H9 (cell line): ENCODE results near the gene ZNF750. TPM values are rescaled to one million over a fixed set of nuclear protein-coding genes. Genes with fewer than 3 reads are reported as not detected.

ENCODE experiments used
- DNase-seq: peaks from one replicate; pipeline ENCODE4 v3.0.0-alpha.2; 2017
- H2AFZ ChIP-seq: one replicate; pipeline ENCODE4 v1.6.1; 2013; ENCODE audit warnings: mild to moderate bottlenecking, low read length, control low read depth, moderate library complexity
- H2AK5ac ChIP-seq: 2 replicates; pipeline ENCODE4 v1.6.1; 2013; ENCODE audit warnings: low read length, control low read depth, mixed read lengths; ENCODE audit not compliant: insufficient read length
- H2BK120ac ChIP-seq: one replicate; pipeline ENCODE4 v1.6.1; 2013; ENCODE audit warnings: low read depth, mild to moderate bottlenecking, low read length, control low read depth, inconsistent platforms; ENCODE audit not compliant: poor library complexity, severe bottlenecking
- H2BK12ac ChIP-seq: 2 replicates; pipeline ENCODE4 v1.6.1; 2013; ENCODE audit warnings: low read length, control low read depth, mixed read lengths, low read depth; ENCODE audit not compliant: insufficient read length
- H2BK15ac ChIP-seq: 2 replicates; pipeline ENCODE4 v1.6.1; 2013; ENCODE audit warnings: low read depth, low read length, control low read depth
- H2BK20ac ChIP-seq: one replicate; pipeline ENCODE4 v1.6.1; 2013; ENCODE audit warnings: low read depth, mild to moderate bottlenecking, low read length, control low read depth, inconsistent platforms; ENCODE audit not compliant: poor library complexity, severe bottlenecking
- H2BK5ac ChIP-seq: 2 replicates; pipeline ENCODE4 v1.6.1; 2013; ENCODE audit warnings: low read length, control low read depth, mixed read lengths; ENCODE audit not compliant: insufficient read length
- H3K14ac ChIP-seq: 2 replicates; pipeline ENCODE4 v1.6.1; 2013; ENCODE audit warnings: low read length, control low read depth; ENCODE audit not compliant: insufficient read depth
- H3K18ac ChIP-seq: 2 replicates; pipeline ENCODE4 v1.6.1; 2013; ENCODE audit warnings: low read depth, mild to moderate bottlenecking, mixed read lengths, low read length, control low read depth; ENCODE audit not compliant: insufficient read length
- H3K23ac ChIP-seq: 2 replicates; pipeline ENCODE4 v1.6.1; 2013; ENCODE audit warnings: low read length, control low read depth, mixed read lengths, low read depth; ENCODE audit not compliant: insufficient read length
- H3K23me2 ChIP-seq: 2 replicates; pipeline ENCODE4 v1.6.1; 2013; ENCODE audit warnings: low read depth, mild to moderate bottlenecking, mixed read lengths, low read length, control low read depth; ENCODE audit not compliant: insufficient read length, poor library complexity, severe bottlenecking
- H3K27ac ChIP-seq: 2 replicates; pipeline ENCODE4 v1.5.1; 2013; ENCODE audit warnings: low read length, control low read depth, mixed read lengths, low read depth; ENCODE audit not compliant: insufficient read length
- H3K27me3 ChIP-seq: 2 replicates; pipeline ENCODE4 v1.6.1; 2013; ENCODE audit warnings: low read length, control low read depth, inconsistent platforms; ENCODE audit not compliant: insufficient read depth
- H3K4ac ChIP-seq: 2 replicates; pipeline ENCODE4 v1.6.1; 2013; ENCODE audit warnings: low read depth, mild to moderate bottlenecking, control low read depth, inconsistent platforms, low read length, moderate library complexity
- H3K4me1 ChIP-seq: 2 replicates; pipeline ENCODE4 v1.6.1; 2013; ENCODE audit warnings: low read length, control low read depth, inconsistent platforms; ENCODE audit not compliant: insufficient read depth
- H3K4me2 ChIP-seq: 2 replicates; pipeline ENCODE4 v1.6.1; 2013; ENCODE audit warnings: low read length, control low read depth, mixed read lengths; ENCODE audit not compliant: insufficient read length, insufficient read depth
- H3K56ac ChIP-seq: 2 replicates; pipeline ENCODE4 v1.6.1; 2013; ENCODE audit warnings: low read depth, mild to moderate bottlenecking, mixed read lengths, low read length, control low read depth; ENCODE audit not compliant: insufficient read length
- H3K79me1 ChIP-seq: 2 replicates; pipeline ENCODE4 v1.6.1; 2013; ENCODE audit warnings: low read depth, mild to moderate bottlenecking, moderate library complexity, low read length, control low read depth, inconsistent platforms; ENCODE audit not compliant: insufficient read depth, poor library complexity, severe bottlenecking
- H3K79me2 ChIP-seq: 2 replicates; pipeline ENCODE4 v1.6.1; 2013; ENCODE audit warnings: low read length, control low read depth, inconsistent platforms; ENCODE audit not compliant: insufficient read depth
- H3K9ac ChIP-seq: 2 replicates; pipeline ENCODE4 v1.6.1; 2013; ENCODE audit warnings: low read length, control low read depth, mixed read lengths; ENCODE audit not compliant: insufficient read length; ENCODE audit errors: extremely low read depth
- H3K9me3 ChIP-seq: one replicate; pipeline ENCODE4 v1.6.1; 2013; ENCODE audit warnings: low read depth, low read length, inconsistent platforms; ENCODE audit not compliant: control insufficient read depth
- H3T11ph ChIP-seq: one replicate; pipeline ENCODE4 v1.6.1; 2013; ENCODE audit warnings: mild to moderate bottlenecking, low read length, control low read depth, inconsistent platforms
- H4K20me1 ChIP-seq: one replicate; pipeline ENCODE4 v1.6.1; 2013; ENCODE audit not compliant: control insufficient read depth, insufficient read length, insufficient read depth
- H4K5ac ChIP-seq: 2 replicates; pipeline ENCODE4 v1.6.1; 2013; ENCODE audit warnings: low read depth, mild to moderate bottlenecking, mixed read lengths, low read length, control low read depth; ENCODE audit not compliant: insufficient read length
- H4K8ac ChIP-seq: replicated peaks from 2 replicates; pipeline ENCODE4 v1.6.1; 2013; ENCODE audit warnings: low read length, control low read depth, mixed read lengths, low read depth; ENCODE audit not compliant: insufficient read length
- H4K91ac ChIP-seq: 2 replicates; pipeline ENCODE4 v1.6.1; 2013; ENCODE audit warnings: low read depth, mild to moderate bottlenecking, moderate library complexity, mixed read lengths, low read length, control low read depth; ENCODE audit not compliant: insufficient read length
- H3K27ac Mint-ChIP-seq, 3 experiments: 2 replicates in 2 of 3; 3 replicates in 1 of 3; pipeline ENCODE4 v1.8.0; 2020 to 2021; ENCODE audit warnings: mixed read lengths in 3 of 3, mild to moderate bottlenecking in 1 of 3, moderate library complexity in 1 of 3
- H3K27me3 Mint-ChIP-seq: 2 replicates; pipeline ENCODE4 v1.8.0; 2021; ENCODE audit warnings: low read depth, mild to moderate bottlenecking, moderate library complexity, mixed read lengths
- H3K36me3 Mint-ChIP-seq, 3 experiments: 2 replicates in 2 of 3; 3 replicates in 1 of 3; pipeline ENCODE4 v1.8.0; 2020 to 2021; ENCODE audit warnings: low read depth in 3 of 3, mixed read lengths in 3 of 3; ENCODE audit not compliant: insufficient read depth in 1 of 3
- H3K4me1 Mint-ChIP-seq, 2 experiments: 2 replicates each; pipeline ENCODE4 v1.8.0; 2020; ENCODE audit warnings: mixed read lengths in 2 of 2
- H3K4me3 Mint-ChIP-seq, 2 experiments: 2 replicates in 1 of 2; 3 replicates in 1 of 2; pipeline ENCODE4 v1.8.0; 2020 to 2021; ENCODE audit warnings: mild to moderate bottlenecking in 2 of 2, mixed read lengths in 2 of 2, moderate library complexity in 1 of 2
- H3K9me3 Mint-ChIP-seq, 2 experiments: 2 replicates in 1 of 2; 3 replicates in 1 of 2; pipeline ENCODE4 v1.8.0; 2020; ENCODE audit warnings: mild to moderate bottlenecking in 2 of 2, mixed read lengths in 2 of 2, moderate library complexity in 1 of 2
- CTCF ChIP-seq: fragments of 200-600 bp; sonication (generic); conservative IDR thresholded peaks from 3 replicates; pipeline ENCODE4 v1.8.0; 2021; ENCODE audit warnings: antibody characterized with exemption, mild to moderate bottlenecking
- WGBS: extraction: QIAGEN DNeasy Blood & Tissue Kit; methylation state at CpG from one replicate; pipeline ENCODE4 v1.1.7; 2013; ENCODE audit warnings: missing lambda C conversion rate, low lambda C conversion rate, mixed read lengths; ENCODE audit not compliant: insufficient read length; ENCODE audit errors: extremely low coverage; 5-methylcytosine and 5-hydroxymethylcytosine counted together
- total RNA-seq: library from RNA; stranded (reverse); gene quantifications from 2 replicates; pipeline ENCODE4 v1.2.1, GENCODE V29; 2021

The ZNF750 gene
- total RNA-seq, 1 experiment from 2014 or later: not detected

- H3T11ph ChIP-seq: no peak overlapping the region
- no peaks in the 10 kb centered on the region for H4K20me1 ChIP-seq
- no peak overlapping the region for H2BK120ac ChIP-seq
- no peak overlapping the region for H4K5ac ChIP-seq
- Mint-ChIP-seq H3K36me3 (peaks cover 62 to 73% (median 72%) of the 10 kb centered on the region in 3 experiments), H3K27me3 (peaks cover 4% of the 10 kb centered on the region; the same call in 1 of the 2 replicates), H3K9me3 (peaks cover 37 to 39% of the 10 kb centered on the region in 2 experiments), H3K4me1 (peaks cover 22% of the 10 kb centered on the region in 2 experiments), H3K27ac (no peak overlapping the region), H3K4me3 (no peak overlapping the region)
- H2BK20ac ChIP-seq: no peak overlapping the region
- no peak overlapping the region for H3K23ac ChIP-seq
- no peak overlapping the region for H2BK15ac ChIP-seq
- H4K8ac ChIP-seq: no peak overlapping the region
- H2BK12ac ChIP-seq: no peak overlapping the region
- no peak overlapping the region for H2BK5ac ChIP-seq
- no peak overlapping the region for H3K4ac ChIP-seq
- H3K56ac ChIP-seq: no peak overlapping the region
- H4K91ac ChIP-seq: no peak overlapping the region
- no peaks in the 10 kb centered on the region for H3K79me1 ChIP-seq
- no peak overlapping the region for H3K14ac ChIP-seq
- H3K27ac ChIP-seq: no peak overlapping the region
- DNase-seq: no peak
- no peak for TF ChIP-seq CTCF
- no peak overlapping the region for H3K18ac ChIP-seq
- no peaks in the 10 kb centered on the region; the same call in 1 of the 2 replicates for H3K4me1 ChIP-seq
- H3K27me3 ChIP-seq: no peaks in the 10 kb centered on the region
- H3K79me2 ChIP-seq: no peaks in the 10 kb centered on the region
- no peak overlapping the region for H3K4me2 ChIP-seq
- no peak overlapping the region for H2AK5ac ChIP-seq
- H3K9me3 ChIP-seq: peaks cover 23% of the 10 kb centered on the region
- no CpG with 5 or more reads among the region's 2 CpGs for WGBS
- H2AFZ ChIP-seq: no peak overlapping the region
- H3K9ac ChIP-seq: no peak overlapping the region
- no peaks in the 10 kb centered on the region for H3K23me2 ChIP-seq
These were observed 18.3 kb downstream of the ZNF750 start for GRCh38 chr17:82821554-82821953.
